C4-2B (cell line): Measurements from ENCODE around the gene MBD1.
A peak's percentile ranks its signal among the peaks of the same experiment; 100 is the strongest.

Source experiments
- H3K27ac ChIP-seq: fragments of 450-650 bp; 2 replicates; pipeline ENCODE4 v1.5.1; 2017
- ZFX ChIP-seq: fragments of 450-650 bp; IDR thresholded peaks from 2 replicates; pipeline ENCODE4 v1.6.1; 2017
- TF ChIP-seq, protein P1 (sequence below): fragments of 450-650 bp; conservative IDR thresholded peaks from 2 replicates; pipeline ENCODE4 v1.5.1; 2017; ENCODE audit warnings: mild to moderate bottlenecking

Gene MBD1

DNA sequence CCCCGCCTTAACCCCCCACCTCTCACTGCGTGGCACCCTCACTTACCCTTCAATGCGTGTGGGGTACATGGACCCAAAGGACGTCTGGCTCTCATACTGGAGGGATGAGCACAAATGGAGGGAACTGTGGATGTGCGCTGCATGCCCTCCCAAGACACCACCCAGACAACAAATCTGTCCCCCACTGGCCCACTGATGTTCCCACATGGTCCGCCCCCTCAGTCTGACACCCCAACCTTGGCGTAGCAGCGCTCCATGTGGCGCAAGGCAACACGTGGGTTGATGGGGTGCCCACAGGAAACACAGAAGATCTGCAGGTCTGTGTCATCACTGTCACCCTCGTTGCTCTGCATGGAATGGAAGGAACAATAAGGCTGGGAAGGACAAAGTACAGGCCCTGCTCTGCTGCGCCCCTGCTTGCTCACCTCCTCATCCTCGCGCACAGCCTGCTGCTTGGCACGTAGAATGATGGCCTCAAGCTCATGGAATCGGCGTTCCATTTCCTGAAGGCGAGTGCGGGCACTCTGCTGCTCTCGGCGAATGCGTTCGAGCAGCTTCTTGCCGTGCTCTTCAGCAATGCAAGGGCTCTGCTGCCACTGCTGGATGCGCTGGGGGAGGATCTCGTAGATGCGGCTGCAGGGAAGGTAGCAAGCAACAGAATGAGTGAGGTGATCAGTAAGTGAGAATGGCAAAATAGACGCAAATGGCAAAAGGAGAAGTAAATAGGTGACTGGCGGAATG is 2.3 kb upstream of the MBD1 start:
- TF ChIP-seq, protein P1, sequence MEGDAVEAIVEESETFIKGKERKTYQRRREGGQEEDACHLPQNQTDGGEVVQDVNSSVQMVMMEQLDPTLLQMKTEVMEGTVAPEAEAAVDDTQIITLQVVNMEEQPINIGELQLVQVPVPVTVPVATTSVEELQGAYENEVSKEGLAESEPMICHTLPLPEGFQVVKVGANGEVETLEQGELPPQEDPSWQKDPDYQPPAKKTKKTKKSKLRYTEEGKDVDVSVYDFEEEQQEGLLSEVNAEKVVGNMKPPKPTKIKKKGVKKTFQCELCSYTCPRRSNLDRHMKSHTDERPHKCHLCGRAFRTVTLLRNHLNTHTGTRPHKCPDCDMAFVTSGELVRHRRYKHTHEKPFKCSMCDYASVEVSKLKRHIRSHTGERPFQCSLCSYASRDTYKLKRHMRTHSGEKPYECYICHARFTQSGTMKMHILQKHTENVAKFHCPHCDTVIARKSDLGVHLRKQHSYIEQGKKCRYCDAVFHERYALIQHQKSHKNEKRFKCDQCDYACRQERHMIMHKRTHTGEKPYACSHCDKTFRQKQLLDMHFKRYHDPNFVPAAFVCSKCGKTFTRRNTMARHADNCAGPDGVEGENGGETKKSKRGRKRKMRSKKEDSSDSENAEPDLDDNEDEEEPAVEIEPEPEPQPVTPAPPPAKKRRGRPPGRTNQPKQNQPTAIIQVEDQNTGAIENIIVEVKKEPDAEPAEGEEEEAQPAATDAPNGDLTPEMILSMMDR, result no peak
- no peak for TF ChIP-seq ZFX
- H3K27ac ChIP-seq, result no peak overlapping the region; the same call in 1 of the 2 replicates

DNA sequence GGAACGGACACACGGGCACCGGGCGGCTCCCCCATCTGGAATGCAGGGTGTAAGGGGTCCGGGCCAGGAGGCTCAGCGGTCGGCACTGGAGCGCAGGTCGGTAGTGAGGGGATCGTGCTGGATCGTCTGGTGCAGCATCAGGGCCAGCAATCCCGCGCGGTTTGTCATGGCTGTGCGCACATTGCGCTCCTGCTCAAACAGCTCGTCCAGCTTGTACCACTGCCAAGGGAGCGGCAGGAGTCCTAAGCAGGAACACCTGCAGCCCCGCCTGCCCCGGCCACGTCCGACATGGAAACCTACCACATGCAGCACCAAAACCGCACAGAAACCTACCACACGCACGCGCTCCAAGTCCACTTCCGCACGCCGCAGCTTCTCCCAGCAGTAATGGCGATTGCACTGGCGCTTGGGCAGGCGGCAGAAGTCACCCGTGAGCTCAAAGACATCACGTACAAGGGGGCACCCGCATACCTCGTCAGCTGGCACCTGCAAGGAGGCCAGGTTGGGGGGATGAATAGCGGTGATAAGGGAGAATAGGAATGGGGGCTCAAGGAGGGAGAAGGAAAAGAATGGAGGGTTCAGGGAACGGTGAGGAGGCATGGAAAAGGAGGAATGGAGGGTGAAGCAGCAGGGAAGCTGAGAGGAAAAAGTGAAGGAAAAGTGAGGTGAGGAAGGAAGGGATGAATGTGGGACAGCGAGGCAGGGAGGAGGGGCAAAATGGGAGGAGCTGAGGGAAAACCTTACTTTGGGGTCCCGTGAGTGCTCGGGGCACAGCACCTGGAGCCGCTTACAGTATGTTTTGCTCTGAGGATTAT is 1.4 kb upstream of the MBD1 start:
- peak overlapping the region; percentile 93 for H3K27ac ChIP-seq
- TF ChIP-seq, protein P1, result no peak
- TF ChIP-seq ZFX, result no peak

DNA sequence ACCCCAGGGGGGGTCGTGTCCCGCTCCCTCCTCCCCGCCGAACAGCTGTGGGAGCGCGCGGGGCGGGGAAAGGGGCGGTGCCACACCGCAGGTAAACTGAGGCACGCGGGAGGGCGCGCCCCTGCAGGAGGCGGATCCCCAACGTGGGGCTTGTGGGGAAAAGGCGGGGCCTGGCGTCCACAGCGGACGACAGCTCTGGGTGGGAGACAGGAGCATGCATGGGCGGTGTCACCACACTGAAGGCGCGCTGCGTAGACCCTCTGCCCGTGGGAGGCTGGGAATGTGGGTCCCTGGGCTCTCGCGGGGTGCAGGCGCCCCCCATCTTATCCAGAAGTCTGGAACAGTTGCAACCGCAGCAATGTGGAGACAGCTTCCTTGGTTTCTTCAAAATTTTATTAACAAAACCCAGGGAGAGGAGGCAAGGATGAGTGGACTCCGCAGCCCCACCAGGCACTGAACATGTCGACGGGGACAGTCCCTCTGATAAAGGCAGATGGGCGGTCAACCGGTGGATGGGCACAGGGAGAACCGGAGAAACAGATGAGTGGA is 723 bp upstream of the MBD1 start:
- TF ChIP-seq, protein P1, result no peak
- TF ChIP-seq ZFX, result no peak
- H3K27ac ChIP-seq, result peak overlapping the region; percentile 93

DNA sequence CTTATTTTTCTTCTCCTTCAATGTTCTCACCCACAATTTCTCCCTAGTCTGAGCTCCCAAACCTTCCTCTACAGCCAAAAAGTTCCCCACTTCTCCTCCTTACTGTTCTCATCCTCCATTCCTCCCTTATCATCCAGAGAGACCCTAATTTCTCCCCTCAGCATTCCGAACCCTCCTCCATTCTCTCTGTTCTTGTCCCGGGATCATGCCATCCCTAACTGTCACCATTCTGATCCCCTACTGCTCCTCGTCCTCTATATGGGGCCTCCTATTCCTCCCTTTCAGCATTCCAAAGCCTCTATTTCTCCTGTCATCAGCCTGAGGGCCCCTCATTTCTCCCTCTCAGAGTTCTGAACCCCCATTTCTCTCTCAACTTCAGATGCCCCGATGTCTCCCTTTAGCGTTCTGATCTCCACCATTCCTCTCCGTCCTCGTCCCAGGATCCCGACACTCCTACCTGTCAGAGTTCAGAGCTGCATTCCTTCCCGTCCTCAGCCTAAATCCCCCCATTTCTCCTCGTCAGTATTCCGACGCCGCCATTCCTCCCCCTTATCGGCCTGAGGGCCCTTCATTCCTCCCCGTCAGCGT is 522 bp downstream of the MBD1 start:
- TF ChIP-seq ZFX, result no peak
- TF ChIP-seq, protein P1, result no peak
- peak overlapping the region; percentile 93 for H3K27ac ChIP-seq

DNA sequence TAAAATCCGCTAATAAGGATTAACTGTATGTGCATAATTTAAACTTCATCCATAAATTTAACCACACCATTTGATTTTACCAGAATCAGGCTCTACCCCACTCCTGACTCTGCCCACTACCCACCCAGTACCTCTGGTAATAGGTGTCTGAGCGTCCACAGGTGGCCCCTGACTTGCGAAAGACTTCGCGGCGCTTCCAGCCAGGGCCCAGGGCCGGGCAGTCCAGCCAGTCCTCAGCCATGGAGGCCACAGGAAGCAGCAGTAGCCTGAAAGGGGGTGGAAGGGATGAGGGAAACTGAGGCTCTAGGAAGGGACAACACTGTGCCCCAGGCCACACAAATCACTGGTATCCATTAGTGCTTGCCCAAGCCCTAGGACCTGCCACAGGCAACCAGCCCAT is 1.6 kb downstream of the MBD1 start:
- TF ChIP-seq ZFX, result no peak
- TF ChIP-seq, protein P1, result no peak
- H3K27ac ChIP-seq, result no peak overlapping the region; the same call in 1 of the 2 replicates

DNA sequence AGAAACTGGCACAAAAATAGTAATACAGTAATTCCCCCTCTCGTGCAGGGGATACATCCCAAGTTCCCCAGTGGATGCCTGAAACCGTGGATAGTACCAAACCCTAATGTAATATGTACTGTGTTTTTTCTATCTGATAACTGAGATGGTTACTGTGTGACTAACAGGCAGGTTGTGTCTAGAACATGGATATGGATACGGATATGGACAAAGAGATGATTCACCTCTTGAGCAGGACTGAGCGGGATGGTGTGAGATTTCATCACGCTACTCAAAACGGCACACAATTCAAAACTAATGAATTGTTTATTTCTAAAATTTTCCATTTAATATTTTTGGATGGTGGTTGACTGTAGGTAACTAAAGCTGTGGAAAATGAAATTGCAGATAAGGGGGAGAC is 3.4 kb downstream of the MBD1 start:
- TF ChIP-seq, protein P1, result no peak
- TF ChIP-seq ZFX, result no peak
- no peak overlapping the region for H3K27ac ChIP-seq
